Stomach (tissue), 4 donors: Measurements from ENCODE around the gene DNAH6.

Experiments used
- EP300 ChIP-seq: sonication (generic); formaldehyde crosslinking; IDR thresholded peaks from one replicate; pipeline ENCODE4 v1.6.1; 2017; ENCODE audit warnings: antibody characterized with exemption
- TF ChIP-seq, protein P1 (sequence below), 7 experiments: fragments of 450-650 bp in 4 of 7; fragments of 200-600 bp in 3 of 7; sonication (generic) in 3 of 7; IDR thresholded peaks; one replicate each; pipeline ENCODE4 v1.5.1; 2016 to 2019; ENCODE audit warnings: antibody characterized with exemption in 7 of 7, control low read depth in 2 of 7, mild to moderate bottlenecking in 1 of 7

DNA sequence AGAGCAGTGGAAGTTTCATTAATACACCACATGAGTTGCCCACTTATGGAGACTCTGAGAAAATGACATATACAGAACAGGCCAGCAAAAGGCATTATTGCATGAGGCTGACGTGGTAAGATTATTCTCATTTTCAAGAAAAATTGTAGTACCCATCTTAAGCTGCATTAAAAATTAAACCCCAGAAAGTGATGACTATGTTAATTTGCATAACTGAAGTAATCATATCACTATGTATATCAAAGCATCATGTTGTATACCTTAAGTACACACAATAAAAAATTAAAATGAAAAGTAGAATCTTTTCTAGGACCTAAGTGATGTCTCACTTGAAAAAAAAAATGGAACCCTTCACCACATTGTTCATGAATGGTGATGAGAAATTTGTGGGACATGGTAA is 32.0 kb downstream of the DNAH6 start:
- TF ChIP-seq, protein P1, sequence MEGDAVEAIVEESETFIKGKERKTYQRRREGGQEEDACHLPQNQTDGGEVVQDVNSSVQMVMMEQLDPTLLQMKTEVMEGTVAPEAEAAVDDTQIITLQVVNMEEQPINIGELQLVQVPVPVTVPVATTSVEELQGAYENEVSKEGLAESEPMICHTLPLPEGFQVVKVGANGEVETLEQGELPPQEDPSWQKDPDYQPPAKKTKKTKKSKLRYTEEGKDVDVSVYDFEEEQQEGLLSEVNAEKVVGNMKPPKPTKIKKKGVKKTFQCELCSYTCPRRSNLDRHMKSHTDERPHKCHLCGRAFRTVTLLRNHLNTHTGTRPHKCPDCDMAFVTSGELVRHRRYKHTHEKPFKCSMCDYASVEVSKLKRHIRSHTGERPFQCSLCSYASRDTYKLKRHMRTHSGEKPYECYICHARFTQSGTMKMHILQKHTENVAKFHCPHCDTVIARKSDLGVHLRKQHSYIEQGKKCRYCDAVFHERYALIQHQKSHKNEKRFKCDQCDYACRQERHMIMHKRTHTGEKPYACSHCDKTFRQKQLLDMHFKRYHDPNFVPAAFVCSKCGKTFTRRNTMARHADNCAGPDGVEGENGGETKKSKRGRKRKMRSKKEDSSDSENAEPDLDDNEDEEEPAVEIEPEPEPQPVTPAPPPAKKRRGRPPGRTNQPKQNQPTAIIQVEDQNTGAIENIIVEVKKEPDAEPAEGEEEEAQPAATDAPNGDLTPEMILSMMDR (IDR thresholded peaks at IDR 0.05) = no peak
- no peak for TF ChIP-seq EP300
